ENCODE data around the gene SWAP70. TPM values are rescaled to one million over a fixed set of nuclear protein-coding genes. Genes with fewer than 3 reads are reported as not detected.

SWAP70 gene
- total and polyA plus RNA-seq, 10 of the 15 experiments (the other 5 are each of a cell fraction or from before 2014, with no cell fraction given): 20.6 to 62.4 (median 41.7) TPM

DNA sequence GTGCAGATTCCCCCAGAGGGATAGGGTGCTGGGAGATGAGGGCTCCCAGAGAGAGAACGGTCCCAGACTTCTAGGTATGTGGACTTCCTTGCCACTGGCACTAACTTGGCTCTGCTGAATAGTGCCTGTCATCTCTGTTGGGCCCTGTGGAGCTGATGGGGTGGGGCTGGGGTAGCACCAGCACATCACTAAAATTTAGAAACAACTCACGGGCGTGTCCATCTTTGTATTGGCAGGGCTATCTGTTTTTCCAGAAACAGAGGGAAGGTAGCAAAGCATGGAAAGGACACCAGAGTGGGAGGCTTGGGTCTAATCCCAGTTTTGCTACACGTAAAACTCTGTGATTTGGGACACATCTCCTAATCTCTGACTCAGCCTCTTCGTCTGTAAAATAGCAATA, 25.8 kb downstream of the SWAP70 start (continued):
- TF ChIP-seq, protein P1, sequence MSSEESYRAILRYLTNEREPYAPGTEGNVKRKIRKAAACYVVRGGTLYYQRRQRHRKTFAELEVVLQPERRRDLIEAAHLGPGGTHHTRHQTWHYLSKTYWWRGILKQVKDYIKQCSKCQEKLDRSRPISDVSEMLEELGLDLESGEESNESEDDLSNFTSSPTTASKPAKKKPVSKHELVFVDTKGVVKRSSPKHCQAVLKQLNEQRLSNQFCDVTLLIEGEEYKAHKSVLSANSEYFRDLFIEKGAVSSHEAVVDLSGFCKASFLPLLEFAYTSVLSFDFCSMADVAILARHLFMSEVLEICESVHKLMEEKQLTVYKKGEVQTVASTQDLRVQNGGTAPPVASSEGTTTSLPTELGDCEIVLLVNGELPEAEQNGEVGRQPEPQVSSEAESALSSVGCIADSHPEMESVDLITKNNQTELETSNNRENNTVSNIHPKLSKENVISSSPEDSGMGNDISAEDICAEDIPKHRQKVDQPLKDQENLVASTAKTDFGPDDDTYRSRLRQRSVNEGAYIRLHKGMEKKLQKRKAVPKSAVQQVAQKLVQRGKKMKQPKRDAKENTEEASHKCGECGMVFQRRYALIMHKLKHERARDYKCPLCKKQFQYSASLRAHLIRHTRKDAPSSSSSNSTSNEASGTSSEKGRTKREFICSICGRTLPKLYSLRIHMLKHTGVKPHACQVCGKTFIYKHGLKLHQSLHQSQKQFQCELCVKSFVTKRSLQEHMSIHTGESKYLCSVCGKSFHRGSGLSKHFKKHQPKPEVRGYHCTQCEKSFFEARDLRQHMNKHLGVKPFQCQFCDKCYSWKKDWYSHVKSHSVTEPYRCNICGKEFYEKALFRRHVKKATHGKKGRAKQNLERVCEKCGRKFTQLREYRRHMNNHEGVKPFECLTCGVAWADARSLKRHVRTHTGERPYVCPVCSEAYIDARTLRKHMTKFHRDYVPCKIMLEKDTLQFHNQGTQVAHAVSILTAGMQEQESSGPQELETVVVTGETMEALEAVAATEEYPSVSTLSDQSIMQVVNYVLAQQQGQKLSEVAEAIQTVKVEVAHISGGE (CRISPR knock-in tag; IDR thresholded peaks at IDR 0.05): no peak
- no peak for TF ChIP-seq NFIC (IDR thresholded peaks at IDR 0.05; ENCODE audit: low read depth, low read length)
- no peak for TF ChIP-seq TBL1XR1 (IDR thresholded peaks at IDR 0.05; ENCODE audit: low read depth, low read length)
- no peak for TF ChIP-seq POLR2AphosphoS2 (IDR thresholded peaks at IDR 0.05; ENCODE audit: low read depth, low read length)
- no peak for TF ChIP-seq ZNF217 (IDR thresholded peaks at IDR 0.05)
- TF ChIP-seq POLR2AphosphoS5 (IDR thresholded peaks at IDR 0.05; ENCODE audit: low read length): no peak
- TF ChIP-seq, protein P2, sequence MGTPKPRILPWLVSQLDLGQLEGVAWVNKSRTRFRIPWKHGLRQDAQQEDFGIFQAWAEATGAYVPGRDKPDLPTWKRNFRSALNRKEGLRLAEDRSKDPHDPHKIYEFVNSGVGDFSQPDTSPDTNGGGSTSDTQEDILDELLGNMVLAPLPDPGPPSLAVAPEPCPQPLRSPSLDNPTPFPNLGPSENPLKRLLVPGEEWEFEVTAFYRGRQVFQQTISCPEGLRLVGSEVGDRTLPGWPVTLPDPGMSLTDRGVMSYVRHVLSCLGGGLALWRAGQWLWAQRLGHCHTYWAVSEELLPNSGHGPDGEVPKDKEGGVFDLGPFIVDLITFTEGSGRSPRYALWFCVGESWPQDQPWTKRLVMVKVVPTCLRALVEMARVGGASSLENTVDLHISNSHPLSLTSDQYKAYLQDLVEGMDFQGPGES (IDR thresholded peaks at IDR 0.05): no peak
- TF ChIP-seq ZSCAN29 (IDR thresholded peaks at IDR 0.05): no peak
- no peak for TF ChIP-seq MXI1 (IDR thresholded peaks at IDR 0.05; ENCODE audit: low read depth, low read length)
- no peak for TF ChIP-seq JUND (IDR thresholded peaks at IDR 0.05; ENCODE audit: low read depth, low read length)
- no peak for TF ChIP-seq ETV6 (conservative IDR thresholded peaks at IDR 0.05 in 1 of 2, IDR thresholded peaks at IDR 0.05 in 1 of 2; ENCODE audit: borderline replicate concordance in 1 of 2, low read depth in 1 of 2)
- TF ChIP-seq, protein P3, sequence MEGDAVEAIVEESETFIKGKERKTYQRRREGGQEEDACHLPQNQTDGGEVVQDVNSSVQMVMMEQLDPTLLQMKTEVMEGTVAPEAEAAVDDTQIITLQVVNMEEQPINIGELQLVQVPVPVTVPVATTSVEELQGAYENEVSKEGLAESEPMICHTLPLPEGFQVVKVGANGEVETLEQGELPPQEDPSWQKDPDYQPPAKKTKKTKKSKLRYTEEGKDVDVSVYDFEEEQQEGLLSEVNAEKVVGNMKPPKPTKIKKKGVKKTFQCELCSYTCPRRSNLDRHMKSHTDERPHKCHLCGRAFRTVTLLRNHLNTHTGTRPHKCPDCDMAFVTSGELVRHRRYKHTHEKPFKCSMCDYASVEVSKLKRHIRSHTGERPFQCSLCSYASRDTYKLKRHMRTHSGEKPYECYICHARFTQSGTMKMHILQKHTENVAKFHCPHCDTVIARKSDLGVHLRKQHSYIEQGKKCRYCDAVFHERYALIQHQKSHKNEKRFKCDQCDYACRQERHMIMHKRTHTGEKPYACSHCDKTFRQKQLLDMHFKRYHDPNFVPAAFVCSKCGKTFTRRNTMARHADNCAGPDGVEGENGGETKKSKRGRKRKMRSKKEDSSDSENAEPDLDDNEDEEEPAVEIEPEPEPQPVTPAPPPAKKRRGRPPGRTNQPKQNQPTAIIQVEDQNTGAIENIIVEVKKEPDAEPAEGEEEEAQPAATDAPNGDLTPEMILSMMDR (IDR thresholded peaks at IDR 0.05 in 2 of 3, conservative IDR thresholded peaks at IDR 0.05 in 1 of 3; ENCODE audit: control insufficient read depth in 2 of 3, extremely low read depth in 1 of 3, insufficient read depth in 1 of 3, low read depth in 3 of 3, low read length in 3 of 3): no peak
- TF ChIP-seq, protein P4, sequence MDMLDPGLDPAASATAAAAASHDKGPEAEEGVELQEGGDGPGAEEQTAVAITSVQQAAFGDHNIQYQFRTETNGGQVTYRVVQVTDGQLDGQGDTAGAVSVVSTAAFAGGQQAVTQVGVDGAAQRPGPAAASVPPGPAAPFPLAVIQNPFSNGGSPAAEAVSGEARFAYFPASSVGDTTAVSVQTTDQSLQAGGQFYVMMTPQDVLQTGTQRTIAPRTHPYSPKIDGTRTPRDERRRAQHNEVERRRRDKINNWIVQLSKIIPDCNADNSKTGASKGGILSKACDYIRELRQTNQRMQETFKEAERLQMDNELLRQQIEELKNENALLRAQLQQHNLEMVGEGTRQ (IDR thresholded peaks at IDR 0.05; ENCODE audit: borderline replicate concordance, low read depth, low read length): no peak
- TF ChIP-seq MEF2A (IDR thresholded peaks at IDR 0.05; ENCODE audit: insufficient read depth, low read depth, low read length): no peak

Measured in GM12878 (cell line).